Measurements from ENCODE around the gene CDK18.
"Not testable (repeated sequence)": the region's sequence is repeated elsewhere in the genome, so short reads cannot be mapped to it uniquely, and the experiment has no call there.

Gene CDK18

GRCh38 chr1:205504311-205505075, at the start of gene CDK18:
CDK18 (plus strand) TSS chr1:205504669; CDS start chr1:205523168, 18,499 bp downstream.
- DNase-seq (ENCODE audit: low read depth) = no peak

- DNase-seq (ENCODE audit: low read depth) = no peak
Observed at GRCh38 chr1:205454903-205455335, 49.5 kb upstream of the CDK18 start.

GRCh38 chr1:205455581-205456382, 48.7 kb upstream of the CDK18 start, which contains the start of gene BLACAT1:
BLACAT1 (minus strand) TSS chr1:205456045.
- DNase-seq (ENCODE audit: low read depth) = no peak

GRCh38 chr1:205456383-205456867, 48.0 kb upstream of the CDK18 start:
- DNase-seq (ENCODE audit: low read depth) = no peak

GRCh38 chr1:205456868-205457745, 47.4 kb upstream of the CDK18 start:
- no peak for DNase-seq (ENCODE audit: low read depth)

- no peak for DNase-seq (ENCODE audit: low read depth)
Observed at GRCh38 chr1:205458777-205459566, 45.5 kb upstream of the CDK18 start.

GRCh38 chr1:205465392-205465791, 39.1 kb upstream of the CDK18 start:
- no peak for DNase-seq (ENCODE audit: low read depth)

GRCh38 chr1:205466595-205467220, 37.8 kb upstream of the CDK18 start:
- DNase-seq (ENCODE audit: low read depth) = no peak

- DNase-seq (ENCODE audit: low read depth) = no peak
Observed at GRCh38 chr1:205470131-205470530, 34.3 kb upstream of the CDK18 start.

GRCh38 chr1:205472737-205473441, 31.6 kb upstream of the CDK18 start:
- DNase-seq (ENCODE audit: low read depth) = no peak

GRCh38 chr1:205473475-205473874, 31.0 kb upstream of the CDK18 start:
- DNase-seq (ENCODE audit: low read depth) = no peak

GRCh38 chr1:205473966-205474365, 30.5 kb upstream of the CDK18 start:
- no peak for DNase-seq (ENCODE audit: low read depth)

- no peak for DNase-seq (ENCODE audit: low read depth)
Observed at GRCh38 chr1:205474571-205474970, 29.9 kb upstream of the CDK18 start.

GRCh38 chr1:205475855-205476254, 28.6 kb upstream of the CDK18 start:
- DNase-seq (ENCODE audit: low read depth) = no peak

- no peak for DNase-seq (ENCODE audit: low read depth)
Observed at GRCh38 chr1:205476648-205477047, 27.8 kb upstream of the CDK18 start.

GRCh38 chr1:205477121-205477758, 27.2 kb upstream of the CDK18 start:
- DNase-seq (ENCODE audit: low read depth) = no peak

GRCh38 chr1:205477759-205478247, 26.7 kb upstream of the CDK18 start:
- DNase-seq (ENCODE audit: low read depth) = no peak

GRCh38 chr1:205478985-205479384, 25.5 kb upstream of the CDK18 start:
- not testable (repeated sequence) for DNase-seq (ENCODE audit: low read depth)

GRCh38 chr1:205480349-205480985, 24.0 kb upstream of the CDK18 start:
- peak; percentile 73 for DNase-seq (ENCODE audit: low read depth)
